ENCODE measurements around the gene USP47. TPM values are rescaled to one million over a fixed set of nuclear protein-coding genes. Genes with fewer than 3 reads are reported as not detected.

USP47 gene
- total and polyA plus RNA-seq, 2 of the 13 experiments (the other 11 are each of a cell fraction or from before 2014, with no cell fraction given): 12.2 to 52.7 TPM

DNA sequence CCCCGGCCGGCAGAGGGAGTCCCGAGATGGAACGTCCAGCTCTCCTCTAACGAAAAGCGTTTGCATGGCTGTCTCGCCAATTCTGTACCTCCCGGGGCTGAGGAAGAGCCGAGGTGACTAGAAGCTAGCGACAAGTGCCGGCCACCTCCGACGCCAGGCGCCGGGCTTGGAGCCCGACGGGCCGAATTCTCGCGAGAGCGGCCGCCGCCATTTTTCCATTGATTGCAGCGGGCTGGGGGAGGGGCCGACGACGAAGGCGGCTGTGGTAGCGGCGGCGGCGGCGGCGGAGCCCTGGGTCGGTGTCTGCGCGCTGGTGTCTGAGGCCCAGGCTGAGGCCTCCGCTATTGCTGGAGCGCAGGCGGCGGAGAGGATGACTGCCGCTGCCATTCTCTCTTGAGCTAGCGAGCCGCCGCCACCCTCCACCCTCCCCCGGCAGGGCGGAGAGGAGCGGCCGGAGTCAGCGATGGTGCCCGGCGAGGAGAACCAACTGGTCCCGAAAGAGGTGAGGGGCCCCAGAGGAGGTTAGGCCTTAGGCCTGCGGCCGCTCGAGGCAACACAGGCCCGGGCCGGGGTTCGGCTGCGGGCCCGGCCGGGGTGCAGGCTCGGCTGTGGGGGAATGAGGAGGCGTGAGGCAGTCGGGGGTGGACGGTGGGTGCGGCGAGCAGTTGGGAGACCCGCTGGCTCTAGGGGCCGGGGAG lies at the start of gene USP47 (continued):
- no peak; the same call in 1 of the 2 replicates for TF ChIP-seq ZNF558 (CRISPR knock-in tag; IDR thresholded peaks at IDR 0.05; ENCODE audit: borderline replicate concordance)
- no peak; the same call in 1 of the 2 replicates for TF ChIP-seq ATF7-NPFF (CRISPR knock-in tag; IDR thresholded peaks at IDR 0.05; ENCODE audit: low read depth)
- TF ChIP-seq, protein P1, sequence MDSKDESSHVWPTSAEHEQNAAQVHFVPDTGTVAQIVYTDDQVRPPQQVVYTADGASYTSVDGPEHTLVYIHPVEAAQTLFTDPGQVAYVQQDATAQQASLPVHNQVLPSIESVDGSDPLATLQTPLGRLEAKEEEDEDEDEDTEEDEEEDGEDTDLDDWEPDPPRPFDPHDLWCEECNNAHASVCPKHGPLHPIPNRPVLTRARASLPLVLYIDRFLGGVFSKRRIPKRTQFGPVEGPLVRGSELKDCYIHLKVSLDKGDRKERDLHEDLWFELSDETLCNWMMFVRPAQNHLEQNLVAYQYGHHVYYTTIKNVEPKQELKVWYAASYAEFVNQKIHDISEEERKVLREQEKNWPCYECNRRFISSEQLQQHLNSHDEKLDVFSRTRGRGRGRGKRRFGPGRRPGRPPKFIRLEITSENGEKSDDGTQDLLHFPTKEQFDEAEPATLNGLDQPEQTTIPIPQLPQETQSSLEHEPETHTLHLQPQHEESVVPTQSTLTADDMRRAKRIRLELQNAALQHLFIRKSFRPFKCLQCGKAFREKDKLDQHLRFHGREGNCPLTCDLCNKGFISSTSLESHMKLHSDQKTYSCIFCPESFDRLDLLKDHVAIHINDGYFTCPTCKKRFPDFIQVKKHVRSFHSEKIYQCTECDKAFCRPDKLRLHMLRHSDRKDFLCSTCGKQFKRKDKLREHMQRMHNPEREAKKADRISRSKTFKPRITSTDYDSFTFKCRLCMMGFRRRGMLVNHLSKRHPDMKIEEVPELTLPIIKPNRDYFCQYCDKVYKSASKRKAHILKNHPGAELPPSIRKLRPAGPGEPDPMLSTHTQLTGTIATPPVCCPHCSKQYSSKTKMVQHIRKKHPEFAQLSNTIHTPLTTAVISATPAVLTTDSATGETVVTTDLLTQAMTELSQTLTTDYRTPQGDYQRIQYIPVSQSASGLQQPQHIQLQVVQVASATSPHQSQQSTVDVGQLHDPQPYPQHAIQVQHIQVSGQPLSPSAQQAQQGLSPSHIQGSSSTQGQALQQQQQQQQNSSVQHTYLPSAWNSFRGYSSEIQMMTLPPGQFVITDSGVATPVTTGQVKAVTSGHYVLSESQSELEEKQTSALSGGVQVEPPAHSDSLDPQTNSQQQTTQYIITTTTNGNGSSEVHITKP (CRISPR knock-in tag; IDR thresholded peaks at IDR 0.05; ENCODE audit: low read depth): peak; percentile 53; the same call in 1 of the 2 replicates
- no peak for TF ChIP-seq MIXL1 (CRISPR knock-in tag; IDR thresholded peaks at IDR 0.05)
- TF ChIP-seq KLF9 (CRISPR knock-in tag; IDR thresholded peaks at IDR 0.05; ENCODE audit: low read depth): 0 out of 2 replicates have a peak, but pooled peaks have one; percentile 44
- TF ChIP-seq ZNF788 (CRISPR knock-in tag; IDR thresholded peaks at IDR 0.05; ENCODE audit: borderline replicate concordance): peak; percentile 80; the same call in 1 of the 2 replicates
- no peak for TF ChIP-seq IKZF1 (IDR thresholded peaks at IDR 0.05)
- TF ChIP-seq, protein P2, sequence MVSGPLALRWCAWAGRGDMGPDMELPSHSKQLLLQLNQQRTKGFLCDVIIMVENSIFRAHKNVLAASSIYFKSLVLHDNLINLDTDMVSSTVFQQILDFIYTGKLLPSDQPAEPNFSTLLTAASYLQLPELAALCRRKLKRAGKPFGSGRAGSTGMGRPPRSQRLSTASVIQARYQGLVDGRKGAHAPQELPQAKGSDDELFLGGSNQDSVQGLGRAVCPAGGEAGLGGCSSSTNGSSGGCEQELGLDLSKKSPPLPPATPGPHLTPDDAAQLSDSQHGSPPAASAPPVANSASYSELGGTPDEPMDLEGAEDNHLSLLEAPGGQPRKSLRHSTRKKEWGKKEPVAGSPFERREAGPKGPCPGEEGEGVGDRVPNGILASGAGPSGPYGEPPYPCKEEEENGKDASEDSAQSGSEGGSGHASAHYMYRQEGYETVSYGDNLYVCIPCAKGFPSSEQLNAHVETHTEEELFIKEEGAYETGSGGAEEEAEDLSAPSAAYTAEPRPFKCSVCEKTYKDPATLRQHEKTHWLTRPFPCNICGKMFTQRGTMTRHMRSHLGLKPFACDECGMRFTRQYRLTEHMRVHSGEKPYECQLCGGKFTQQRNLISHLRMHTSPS (CRISPR knock-in tag; IDR thresholded peaks at IDR 0.05; ENCODE audit: low read depth): no peak
- TF ChIP-seq, protein P3, sequence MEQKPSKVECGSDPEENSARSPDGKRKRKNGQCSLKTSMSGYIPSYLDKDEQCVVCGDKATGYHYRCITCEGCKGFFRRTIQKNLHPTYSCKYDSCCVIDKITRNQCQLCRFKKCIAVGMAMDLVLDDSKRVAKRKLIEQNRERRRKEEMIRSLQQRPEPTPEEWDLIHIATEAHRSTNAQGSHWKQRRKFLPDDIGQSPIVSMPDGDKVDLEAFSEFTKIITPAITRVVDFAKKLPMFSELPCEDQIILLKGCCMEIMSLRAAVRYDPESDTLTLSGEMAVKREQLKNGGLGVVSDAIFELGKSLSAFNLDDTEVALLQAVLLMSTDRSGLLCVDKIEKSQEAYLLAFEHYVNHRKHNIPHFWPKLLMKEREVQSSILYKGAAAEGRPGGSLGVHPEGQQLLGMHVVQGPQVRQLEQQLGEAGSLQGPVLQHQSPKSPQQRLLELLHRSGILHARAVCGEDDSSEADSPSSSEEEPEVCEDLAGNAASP (CRISPR knock-in tag; IDR thresholded peaks at IDR 0.05; ENCODE audit: borderline replicate concordance): 0 out of 2 replicates have a peak, but pooled peaks have one; percentile 34
- 0 out of 2 replicates have a peak, but pooled peaks have one; percentile 15 for TF ChIP-seq EEA1 (CRISPR knock-in tag; IDR thresholded peaks at IDR 0.05; ENCODE audit: borderline replicate concordance)
- TF ChIP-seq SUZ12 (IDR thresholded peaks at IDR 0.05; ENCODE audit: low read depth, low read length): no peak
- TF ChIP-seq, protein P4, sequence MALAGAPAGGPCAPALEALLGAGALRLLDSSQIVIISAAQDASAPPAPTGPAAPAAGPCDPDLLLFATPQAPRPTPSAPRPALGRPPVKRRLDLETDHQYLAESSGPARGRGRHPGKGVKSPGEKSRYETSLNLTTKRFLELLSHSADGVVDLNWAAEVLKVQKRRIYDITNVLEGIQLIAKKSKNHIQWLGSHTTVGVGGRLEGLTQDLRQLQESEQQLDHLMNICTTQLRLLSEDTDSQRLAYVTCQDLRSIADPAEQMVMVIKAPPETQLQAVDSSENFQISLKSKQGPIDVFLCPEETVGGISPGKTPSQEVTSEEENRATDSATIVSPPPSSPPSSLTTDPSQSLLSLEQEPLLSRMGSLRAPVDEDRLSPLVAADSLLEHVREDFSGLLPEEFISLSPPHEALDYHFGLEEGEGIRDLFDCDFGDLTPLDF (CRISPR knock-in tag; IDR thresholded peaks at IDR 0.05): no peak; the same call in 1 of the 2 replicates
- no peak for TF ChIP-seq SMARCC2 (IDR thresholded peaks at IDR 0.05)
- TF ChIP-seq CHD4 (IDR thresholded peaks at IDR 0.05; ENCODE audit: borderline replicate concordance, low read length): no peak
- TF ChIP-seq, protein P5, sequence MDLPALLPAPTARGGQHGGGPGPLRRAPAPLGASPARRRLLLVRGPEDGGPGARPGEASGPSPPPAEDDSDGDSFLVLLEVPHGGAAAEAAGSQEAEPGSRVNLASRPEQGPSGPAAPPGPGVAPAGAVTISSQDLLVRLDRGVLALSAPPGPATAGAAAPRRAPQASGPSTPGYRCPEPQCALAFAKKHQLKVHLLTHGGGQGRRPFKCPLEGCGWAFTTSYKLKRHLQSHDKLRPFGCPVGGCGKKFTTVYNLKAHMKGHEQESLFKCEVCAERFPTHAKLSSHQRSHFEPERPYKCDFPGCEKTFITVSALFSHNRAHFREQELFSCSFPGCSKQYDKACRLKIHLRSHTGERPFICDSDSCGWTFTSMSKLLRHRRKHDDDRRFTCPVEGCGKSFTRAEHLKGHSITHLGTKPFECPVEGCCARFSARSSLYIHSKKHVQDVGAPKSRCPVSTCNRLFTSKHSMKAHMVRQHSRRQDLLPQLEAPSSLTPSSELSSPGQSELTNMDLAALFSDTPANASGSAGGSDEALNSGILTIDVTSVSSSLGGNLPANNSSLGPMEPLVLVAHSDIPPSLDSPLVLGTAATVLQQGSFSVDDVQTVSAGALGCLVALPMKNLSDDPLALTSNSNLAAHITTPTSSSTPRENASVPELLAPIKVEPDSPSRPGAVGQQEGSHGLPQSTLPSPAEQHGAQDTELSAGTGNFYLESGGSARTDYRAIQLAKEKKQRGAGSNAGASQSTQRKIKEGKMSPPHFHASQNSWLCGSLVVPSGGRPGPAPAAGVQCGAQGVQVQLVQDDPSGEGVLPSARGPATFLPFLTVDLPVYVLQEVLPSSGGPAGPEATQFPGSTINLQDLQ (CRISPR knock-in tag; IDR thresholded peaks at IDR 0.05): peak; percentile 38; the same call in 1 of the 2 replicates
